Measurements from ENCODE around the gene TSPAN3.
A peak's percentile ranks its signal among the peaks of the same experiment; 100 is the strongest.

The TSPAN3 gene

GRCh38 chr15:77002436-77002835 is 68.5 kb downstream of the TSPAN3 start:
- no peak for DNase-seq

- DNase-seq = no peak
These were observed 68.9 kb downstream of the TSPAN3 start for GRCh38 chr15:77001966-77002365.

DNA sequence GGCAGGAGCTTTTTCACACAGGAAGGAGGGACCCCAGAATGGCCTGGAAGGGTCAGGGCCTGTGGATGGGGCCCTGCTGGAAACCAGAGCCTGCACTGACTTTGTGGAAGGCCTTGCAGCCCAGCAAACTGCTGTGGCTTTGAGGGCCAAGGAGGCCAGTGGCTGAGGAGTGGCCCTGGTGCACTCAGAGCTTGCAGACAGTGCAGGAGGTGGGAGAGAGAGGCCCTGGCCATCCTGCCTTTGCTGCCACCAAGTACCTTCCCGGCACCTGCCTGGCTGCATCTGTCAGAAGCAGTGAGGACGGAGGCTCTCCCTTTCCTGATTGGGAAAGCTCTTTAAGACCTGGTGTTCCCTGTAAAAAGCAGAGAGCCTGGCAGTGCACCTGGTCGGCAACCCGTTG is 69.6 kb downstream of the TSPAN3 start:
- DNase-seq = no peak

DNA sequence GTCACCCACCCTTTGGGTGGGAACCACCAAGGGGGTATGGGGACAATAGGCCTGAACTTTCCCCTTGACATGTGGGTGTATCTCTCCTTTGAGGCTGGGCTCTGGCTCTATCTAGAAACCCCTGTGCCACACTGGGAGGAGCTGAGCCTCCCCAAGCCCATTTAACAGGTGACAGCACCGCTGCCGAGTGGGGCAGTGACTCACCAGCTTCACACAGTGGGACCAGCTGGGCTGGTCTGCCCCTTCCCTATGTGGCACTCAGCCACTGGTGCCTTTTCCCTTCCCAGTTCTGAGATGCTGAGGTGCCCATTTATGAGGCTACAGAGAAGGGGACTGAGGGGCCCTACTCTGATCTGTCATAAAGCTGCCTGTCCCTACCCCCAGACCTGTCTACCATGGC is 70.9 kb downstream of the TSPAN3 start:
- no peak for DNase-seq

GRCh38 chr15:76998663-76999285 is 72.1 kb downstream of the TSPAN3 start:
- no peak for DNase-seq

GRCh38 chr15:76996526-76997401 is 74.1 kb downstream of the TSPAN3 start:
- no peak for DNase-seq

DNA sequence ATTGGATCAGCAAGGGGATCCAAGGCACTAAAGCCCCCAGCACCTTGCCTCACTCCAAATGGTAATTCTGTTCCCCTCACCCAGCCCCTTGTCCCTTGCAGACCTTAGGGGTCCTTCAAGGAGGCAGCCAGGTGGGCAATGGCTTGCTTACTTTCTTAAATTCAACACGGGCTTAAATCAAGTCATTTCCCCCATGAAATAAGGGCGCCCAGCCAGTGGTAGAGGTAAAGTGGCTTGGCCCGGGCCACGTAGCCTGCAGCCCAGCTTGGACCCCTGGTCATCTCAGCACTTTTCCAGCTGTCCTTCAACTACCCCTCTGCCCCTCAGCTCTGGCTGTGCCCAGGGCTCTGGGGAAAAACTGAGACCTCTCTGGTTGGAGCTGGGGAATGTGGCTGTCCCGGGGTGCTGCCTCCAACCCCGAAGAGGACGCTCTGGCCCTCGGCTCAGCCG is 74.8 kb downstream of the TSPAN3 start:
- no peak for DNase-seq

GRCh38 chr15:76994971-76995945 is 75.7 kb downstream of the TSPAN3 start, which contains the start of gene PSTPIP1:
Gene PSTPIP1 (plus strand): TSS chr15:76995126. CDS start chr15:76995574, 448 bp downstream.
- DNase-seq = peak; percentile 37

DNA sequence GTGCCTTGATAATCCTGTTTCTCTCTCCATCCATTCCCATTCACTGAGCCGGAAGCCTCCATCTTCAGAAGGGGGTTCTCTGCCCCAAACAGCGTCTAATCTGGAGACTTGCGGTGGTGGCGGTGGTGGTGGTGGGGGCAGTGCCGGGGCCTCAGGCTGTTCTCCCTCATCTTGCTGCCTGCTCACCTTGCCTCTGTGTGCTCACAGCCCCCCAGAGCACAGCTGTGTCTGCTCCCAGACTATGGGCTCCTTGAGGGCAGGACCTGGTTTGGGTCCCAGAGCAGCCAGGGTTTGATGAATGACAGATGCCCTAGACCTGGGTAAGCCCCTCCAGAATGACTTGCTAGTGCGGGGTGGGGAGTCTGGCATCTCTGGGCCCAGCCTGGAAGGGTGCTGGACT is 76.4 kb downstream of the TSPAN3 start:
- DNase-seq = no peak

- peak; percentile 81 for DNase-seq
These were observed 76.9 kb downstream of the TSPAN3 start for GRCh38 chr15:76994001-76994400.

GRCh38 chr15:76993114-76993725 is 77.7 kb downstream of the TSPAN3 start:
- DNase-seq = no peak

- DNase-seq = peak; percentile 68
These were observed 78.9 kb downstream of the TSPAN3 start for GRCh38 chr15:76991741-76992645.

Data from inflammatory macrophage treated with lipopolysaccharide for 4 hours (primary cell).